Stimulated activated CD8-positive, alpha-beta memory T cell treated with anti-CD3 and anti-CD28 coated beads, Interleukin-7, amount 100 ng/mL, for 1 hour (primary cell): ENCODE data around the gene MAML3.
A peak's percentile ranks its signal among the peaks of the same experiment; 100 is the strongest.

ENCODE experiments used
- DNase-seq, 2 donors: peaks; one replicate each; pipeline ENCODE4 v3.0.0-alpha.2; 2020; ENCODE audit warnings: low read depth in 2 of 2

Gene MAML3

DNA sequence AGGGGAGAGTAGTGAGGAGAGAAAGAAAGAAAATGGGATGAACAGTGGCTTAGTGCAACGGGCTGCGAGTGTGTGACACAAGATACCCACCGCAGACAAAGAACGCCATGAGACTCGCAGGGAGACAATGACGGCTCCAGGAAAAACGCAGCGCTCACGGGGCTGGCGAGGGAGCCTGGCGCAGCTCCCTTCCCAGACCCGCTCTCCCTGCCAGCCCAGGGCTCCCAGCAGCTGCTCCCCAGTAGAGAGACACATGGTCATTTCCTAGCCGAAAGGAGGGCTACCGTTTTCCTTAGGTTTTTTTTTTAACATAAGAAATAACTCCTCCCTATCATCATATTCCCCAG is 149.5 kb downstream of the MAML3 start:
- DNase-seq: no peak

DNA sequence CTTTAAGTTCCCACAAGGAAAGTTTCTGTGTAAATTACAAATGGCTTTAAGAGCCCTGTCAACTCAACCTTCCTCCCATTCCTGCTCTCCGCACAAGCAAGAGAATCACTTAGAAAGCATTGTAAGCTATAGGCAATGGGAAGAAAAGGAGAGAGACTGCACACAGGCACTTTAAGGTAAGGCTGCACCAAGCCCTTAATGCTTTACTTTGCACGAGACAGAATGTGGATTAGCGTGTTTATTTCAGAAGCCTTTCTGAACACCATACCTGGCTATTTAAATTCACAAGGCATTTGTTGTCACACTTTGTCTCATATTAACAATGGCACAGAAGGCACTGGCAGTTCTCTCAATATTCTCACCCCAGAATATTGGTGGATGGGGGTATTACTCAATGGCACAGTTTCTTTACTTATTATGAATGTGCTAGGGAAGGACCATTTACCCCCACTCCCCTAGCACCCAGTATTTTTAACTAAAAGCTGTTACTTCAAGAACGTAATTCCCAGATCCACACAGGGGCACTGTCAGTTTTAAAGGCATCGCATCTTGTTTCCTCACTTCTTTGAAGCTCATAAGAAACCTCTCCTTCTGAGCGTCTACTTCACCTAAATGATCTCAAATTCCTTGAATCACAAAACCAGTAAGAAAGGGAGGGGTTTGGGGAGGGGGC is 150.0 kb downstream of the MAML3 start:
- no peak for DNase-seq

DNA sequence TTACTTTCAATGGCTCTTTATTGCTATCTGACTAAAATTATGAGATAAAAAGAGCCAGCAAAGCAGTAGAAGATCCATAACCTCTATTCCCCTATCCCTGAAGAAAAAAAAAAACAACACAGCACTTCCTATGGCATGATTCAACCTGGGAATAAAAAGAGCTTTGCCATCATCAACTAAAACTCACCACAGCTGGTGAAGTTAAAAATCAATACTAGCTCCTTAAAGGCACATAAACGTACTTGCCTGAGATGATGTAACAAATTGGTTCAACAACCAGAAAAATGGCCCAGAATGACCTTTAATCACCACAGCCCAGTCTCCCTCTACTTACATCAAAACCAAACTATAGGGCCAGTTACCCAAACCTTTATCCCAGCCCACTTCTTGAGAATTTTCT is 153.8 kb downstream of the MAML3 start:
- DNase-seq: no peak

DNA sequence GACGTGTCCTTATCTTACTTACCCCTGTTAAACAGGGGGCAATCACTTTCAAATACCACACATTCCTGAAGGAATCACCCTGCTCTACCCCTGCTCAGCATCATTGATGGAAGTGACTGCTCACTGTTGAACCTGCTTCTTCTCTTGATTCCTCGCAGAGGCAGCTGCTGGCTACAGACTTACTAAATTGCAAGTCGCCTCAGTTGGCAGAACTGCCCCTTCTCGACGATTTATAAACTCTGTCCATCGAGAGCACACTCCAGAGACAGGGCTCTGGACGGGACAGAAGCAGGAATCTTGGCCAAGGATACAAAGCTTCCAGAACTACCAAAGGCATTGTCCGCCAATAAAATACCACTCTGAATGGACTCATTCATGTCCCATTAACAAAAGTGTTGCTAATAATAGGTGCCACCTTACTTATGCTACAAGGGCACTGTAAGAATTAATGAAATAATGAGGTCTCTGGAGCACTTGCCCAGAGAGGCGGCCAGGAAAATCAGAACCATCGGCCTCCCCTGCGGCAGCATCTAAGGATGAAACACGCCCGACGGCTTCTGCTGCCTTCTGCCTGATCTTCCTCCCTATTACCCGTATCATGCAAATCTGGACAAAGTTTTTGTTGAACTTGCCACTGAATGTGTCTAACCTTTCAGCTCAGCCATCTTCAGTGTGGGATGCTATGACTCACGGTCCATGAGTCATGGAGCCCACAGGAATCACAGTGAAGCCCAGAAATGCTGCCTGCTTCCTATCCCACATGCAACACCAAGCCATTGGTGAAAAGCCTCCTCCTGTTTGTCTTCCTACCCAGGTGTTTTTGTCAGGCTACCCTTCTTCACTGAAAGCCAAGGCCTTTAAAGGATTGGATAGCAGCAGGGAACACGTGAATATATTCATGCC is 164.9 kb downstream of the MAML3 start:
- DNase-seq: peak in 1 of 2 donors; percentile 2

GRCh38 chr4:139987502-139987850 is 166.5 kb downstream of the MAML3 start:
- DNase-seq: no peak

DNA sequence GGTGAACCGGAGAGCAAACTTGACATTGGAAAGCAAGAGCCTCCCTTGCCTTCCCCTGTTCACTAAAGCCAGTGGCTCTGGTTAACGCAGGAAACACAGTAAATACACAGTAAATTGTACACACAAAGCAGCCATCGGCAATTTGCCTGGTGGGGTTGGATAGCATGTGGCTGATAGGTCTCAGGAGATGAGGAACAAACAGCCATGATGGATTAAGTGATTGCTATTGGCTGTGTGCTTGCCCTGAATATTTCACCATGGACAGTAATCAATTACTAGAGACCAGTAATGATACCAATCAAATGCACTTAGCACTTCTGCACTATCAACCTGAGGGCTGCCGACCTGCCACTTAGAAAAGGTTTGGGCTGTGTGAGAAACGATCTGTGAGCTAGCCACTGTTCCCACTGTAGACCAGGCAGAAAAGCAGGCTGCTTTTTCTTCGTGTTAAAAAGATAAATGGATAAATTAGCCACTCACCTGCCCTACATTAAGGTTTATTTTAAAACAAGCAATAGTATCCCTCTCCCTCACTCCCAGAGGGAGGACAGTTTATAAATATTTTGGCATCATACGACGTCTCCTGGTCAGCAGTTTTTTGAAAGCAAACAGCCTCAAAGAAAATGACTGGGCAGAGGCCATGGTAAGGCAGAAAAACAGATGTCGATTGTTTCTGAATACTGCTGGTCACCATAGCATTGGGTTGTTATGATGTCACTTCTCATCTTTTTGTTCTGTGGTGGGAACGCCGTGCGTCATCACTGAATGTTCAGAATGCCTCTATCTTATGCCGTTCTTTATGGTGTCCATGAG is 167.1 kb downstream of the MAML3 start:
- no peak for DNase-seq

DNA sequence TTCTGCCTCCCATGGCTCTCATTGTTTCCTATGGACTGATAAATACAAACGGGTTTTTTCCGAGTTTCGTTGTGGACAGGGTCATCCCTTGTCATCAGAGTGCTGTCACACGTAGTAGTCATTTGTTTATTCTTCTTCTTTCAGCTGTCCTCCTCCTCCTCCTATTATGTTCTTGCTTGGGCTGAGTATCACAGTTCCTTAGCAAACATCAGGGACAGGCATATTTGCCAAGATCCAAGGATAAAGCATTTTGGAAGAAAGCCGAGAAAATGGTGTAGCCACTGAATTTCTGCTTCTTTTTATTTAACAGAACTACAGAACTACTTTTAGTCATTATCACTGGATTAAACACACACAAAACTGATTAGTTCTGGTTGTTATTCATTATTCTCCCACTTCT is 167.9 kb downstream of the MAML3 start:
- DNase-seq: no peak

- DNase-seq: no peak
Measured at GRCh38 chr4:139985401-139985800, 168.6 kb downstream of the MAML3 start.

- no peak for DNase-seq
Measured at GRCh38 chr4:139984471-139984870, 169.5 kb downstream of the MAML3 start.

DNA sequence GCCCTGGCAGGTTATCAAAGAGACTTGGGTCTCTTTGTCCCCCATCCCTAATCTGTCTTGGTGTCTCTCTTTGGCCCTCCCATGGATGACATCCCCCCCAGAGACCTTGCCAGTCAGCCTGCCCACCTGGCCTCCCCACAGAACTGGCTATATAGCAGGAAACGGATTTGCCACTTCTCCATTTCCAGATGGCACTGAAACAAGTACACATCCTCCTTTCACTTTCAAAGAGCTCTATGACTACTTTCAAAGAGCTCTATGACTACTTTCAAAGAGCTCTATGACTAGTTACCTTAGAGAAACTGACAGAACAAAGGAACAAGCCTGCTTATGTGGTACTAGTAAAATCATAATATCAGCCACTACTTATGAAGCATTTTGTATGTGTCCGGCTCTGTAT is 175.3 kb downstream of the MAML3 start:
- no peak for DNase-seq

DNA sequence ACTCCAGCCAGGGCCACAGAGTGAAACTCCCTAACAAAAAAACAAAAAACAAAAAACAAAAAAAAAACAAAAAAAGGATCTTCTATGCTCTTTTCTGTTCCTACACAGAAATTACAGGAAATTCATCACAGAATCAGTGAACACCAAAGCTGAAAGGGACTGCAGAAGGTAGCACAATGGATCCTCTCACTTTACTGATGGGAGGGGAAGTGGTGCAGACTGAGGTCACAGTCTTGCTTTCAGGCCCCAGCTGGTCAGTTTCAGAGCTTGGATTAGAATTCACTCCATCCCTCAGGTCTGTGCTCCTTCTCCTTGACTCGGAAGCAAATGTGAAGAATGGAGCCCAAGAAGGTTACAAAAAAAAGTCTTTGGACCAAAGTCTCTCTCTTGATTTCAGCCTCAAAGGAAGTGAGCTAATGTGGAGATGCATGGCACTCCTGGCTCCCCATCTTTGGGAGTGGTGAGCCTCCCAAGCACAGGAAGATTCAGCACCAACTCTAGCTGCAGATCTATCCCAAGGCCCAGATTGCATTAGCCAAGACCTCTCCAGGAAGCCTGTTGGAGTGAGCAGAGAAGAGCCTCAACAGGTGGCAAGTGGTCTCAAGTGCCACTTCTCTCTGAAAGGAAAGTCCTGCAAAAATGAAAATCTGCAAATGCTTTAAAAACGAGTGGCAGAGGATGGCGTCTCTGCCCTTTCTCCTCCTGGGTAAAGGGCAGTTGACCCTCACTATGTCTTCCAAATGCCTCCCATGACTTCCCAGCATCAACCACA is 176.0 kb downstream of the MAML3 start:
- DNase-seq: no peak

GRCh38 chr4:139975830-139976272 is 178.1 kb downstream of the MAML3 start:
- no peak for DNase-seq

DNA sequence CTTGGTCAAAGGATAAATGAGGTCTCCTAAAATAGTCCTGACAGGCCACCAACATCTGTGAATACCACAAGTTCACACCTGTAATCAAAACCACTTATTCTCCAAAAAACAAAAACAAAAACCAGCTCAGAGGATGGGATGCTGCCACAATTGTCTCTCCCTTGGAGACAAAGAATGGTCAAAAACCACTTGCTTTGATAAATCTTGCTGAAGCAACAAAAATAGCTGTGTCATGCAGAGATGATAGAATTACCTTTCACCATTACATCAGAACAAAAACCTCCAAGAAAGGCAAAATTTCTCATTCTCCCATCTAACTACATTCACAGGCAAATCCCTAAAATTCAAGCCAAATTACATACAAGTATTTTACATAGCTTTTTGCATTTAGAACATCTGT is 180.4 kb downstream of the MAML3 start:
- DNase-seq: no peak

- DNase-seq: no peak
Measured at GRCh38 chr4:139973015-139973414, 181.0 kb downstream of the MAML3 start.

- no peak for DNase-seq
Measured at GRCh38 chr4:139972305-139972704, 181.7 kb downstream of the MAML3 start.

- DNase-seq: no peak
Measured at GRCh38 chr4:139971111-139971510, 182.9 kb downstream of the MAML3 start.

DNA sequence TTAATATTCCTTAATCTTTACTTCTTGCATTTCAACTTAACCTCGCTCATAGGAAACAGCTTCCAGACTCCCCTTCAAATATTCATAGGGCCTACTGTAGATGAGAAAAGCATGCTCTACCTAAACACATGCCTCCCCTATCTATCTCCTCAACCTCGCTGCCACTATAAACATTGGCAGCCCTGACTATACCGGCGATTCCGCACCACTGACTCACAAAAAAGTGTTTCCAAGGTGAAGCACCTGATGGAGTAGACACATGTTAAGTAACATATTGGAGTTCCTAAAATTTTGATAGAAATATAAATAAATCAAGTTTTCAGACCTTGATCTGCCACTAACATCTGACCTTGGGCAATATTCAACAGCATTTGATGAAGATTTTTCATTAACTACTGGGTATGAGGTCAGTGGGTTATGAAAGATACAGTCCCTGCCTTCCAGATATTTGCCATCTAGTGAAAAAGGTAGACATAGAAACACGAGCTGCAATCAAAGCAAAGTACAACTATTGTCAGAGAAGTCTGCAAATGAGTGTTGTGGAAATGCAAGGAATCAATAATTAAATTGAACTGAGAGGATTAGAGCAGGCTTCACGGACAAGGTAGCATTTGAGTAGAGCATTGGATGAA is 184.2 kb downstream of the MAML3 start:
- DNase-seq: no peak

DNA sequence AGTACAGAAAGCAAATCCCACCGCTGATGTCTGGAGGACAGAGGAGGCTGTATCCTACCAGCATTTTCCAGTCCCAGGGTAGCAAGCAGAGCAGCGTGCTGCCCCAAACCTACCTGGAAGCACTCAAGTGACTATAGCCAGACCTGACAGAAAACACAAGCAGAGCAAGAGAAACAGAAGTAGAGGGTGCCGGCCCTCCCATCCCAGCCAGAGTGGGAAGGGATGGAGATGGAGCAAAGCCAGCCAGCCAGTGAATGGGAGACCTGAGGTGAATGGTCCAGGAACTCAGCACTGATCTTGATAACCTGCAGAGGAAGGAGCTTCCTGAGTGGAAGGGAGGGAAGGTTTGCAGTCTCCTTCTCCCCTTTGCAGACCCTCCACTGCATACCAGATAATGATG is 185.2 kb downstream of the MAML3 start:
- no peak for DNase-seq

- DNase-seq: no peak
Measured at GRCh38 chr4:139966383-139966782, 187.6 kb downstream of the MAML3 start.

GRCh38 chr4:139965789-139966188 is 188.2 kb downstream of the MAML3 start:
- no peak for DNase-seq

DNA sequence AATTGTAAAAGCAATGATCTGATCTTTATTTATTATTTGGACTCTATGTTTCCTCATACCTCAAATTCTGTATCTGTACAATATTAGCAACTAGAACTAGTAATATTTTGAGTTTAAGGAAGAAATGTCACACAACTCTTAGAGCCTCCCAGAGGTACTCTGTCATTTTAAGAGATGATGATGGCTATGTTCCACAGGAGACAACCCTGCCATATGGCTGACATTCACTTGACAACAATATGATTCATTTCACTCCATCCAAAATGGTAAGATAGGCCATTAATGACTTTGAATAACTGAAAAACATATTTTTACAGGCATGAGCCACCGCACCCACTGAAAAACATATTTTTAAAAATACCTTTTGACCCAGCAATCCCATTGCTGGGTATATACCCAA is 190.3 kb downstream of the MAML3 start:
- no peak for DNase-seq
